ENCODE results near the gene MDGA2.

The MDGA2 gene

DNA sequence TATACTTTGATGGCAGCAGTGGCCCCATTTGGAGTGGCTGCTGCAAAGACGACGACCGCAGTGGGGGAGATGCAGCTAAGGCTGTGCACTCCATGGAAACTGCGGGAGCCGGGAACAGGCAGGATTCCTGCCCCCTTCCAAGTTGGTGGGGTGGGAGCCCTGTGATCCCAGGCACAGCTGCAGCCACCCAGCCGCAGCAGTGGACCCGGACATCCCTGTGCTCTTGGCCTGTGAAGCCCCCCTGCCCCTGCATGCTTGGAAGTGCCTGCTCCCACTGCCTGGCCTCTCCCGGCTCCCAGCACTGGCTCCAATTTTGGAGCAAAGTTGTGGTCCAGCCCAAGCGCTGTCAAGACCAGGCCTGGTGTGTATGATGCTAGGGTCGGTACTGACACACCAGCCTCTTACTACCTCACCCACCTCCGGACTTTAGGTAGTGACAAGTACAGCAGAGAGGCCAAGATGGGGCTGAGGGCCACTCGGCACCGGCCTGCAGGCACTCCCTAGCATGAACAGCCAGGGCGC, 521.1 kb downstream of the MDGA2 start:
- DNase-seq = no peak
- Histone ChIP-seq H3K4me1 (no peaks in the 10 kb centered on the region), H3K9me3 (no peaks in the 10 kb centered on the region), H3K36me3 (no peaks in the 10 kb centered on the region), H3K4me3 (ENCODE audit: low read depth, low read length) (no peak overlapping the region), H3K27me3 (no peaks in the 10 kb centered on the region)
- TF ChIP-seq, protein P1, sequence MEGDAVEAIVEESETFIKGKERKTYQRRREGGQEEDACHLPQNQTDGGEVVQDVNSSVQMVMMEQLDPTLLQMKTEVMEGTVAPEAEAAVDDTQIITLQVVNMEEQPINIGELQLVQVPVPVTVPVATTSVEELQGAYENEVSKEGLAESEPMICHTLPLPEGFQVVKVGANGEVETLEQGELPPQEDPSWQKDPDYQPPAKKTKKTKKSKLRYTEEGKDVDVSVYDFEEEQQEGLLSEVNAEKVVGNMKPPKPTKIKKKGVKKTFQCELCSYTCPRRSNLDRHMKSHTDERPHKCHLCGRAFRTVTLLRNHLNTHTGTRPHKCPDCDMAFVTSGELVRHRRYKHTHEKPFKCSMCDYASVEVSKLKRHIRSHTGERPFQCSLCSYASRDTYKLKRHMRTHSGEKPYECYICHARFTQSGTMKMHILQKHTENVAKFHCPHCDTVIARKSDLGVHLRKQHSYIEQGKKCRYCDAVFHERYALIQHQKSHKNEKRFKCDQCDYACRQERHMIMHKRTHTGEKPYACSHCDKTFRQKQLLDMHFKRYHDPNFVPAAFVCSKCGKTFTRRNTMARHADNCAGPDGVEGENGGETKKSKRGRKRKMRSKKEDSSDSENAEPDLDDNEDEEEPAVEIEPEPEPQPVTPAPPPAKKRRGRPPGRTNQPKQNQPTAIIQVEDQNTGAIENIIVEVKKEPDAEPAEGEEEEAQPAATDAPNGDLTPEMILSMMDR (IDR thresholded peaks at IDR 0.05; ENCODE audit: low read depth, low read length) = no peak

DNA sequence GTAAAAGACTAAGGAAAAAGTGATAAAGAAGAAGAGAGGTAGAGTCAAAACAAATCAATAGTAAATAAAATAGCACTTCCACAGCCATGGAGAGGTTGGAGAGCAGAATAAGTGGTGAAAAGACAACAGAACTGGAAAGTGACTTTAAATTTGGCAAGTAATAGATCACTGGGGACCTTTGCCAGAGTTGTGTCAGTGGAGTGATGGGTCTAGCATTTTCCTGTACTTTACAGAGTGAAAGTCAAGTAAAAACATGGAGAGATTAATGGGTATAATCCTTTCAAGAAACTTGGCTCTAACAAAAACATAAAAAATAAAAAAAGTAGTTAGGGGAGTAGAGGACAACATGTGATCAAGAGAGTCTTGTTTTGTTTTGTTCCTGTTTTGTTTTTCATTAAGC, 521.7 kb downstream of the MDGA2 start:
- H3K9me3 ChIP-seq = no peaks in the 10 kb centered on the region
- H3K36me3 ChIP-seq = no peaks in the 10 kb centered on the region
- DNase-seq = no peak
- H3K4me1 ChIP-seq = no peaks in the 10 kb centered on the region
- no peak overlapping the region for H3K4me3 ChIP-seq (ENCODE audit: low read depth, low read length)
- TF ChIP-seq, protein P1 (IDR thresholded peaks at IDR 0.05; ENCODE audit: low read depth, low read length) = no peak
- H3K27me3 ChIP-seq = no peaks in the 10 kb centered on the region

GRCh38 chr14:47150267-47150666, 525.1 kb downstream of the MDGA2 start:
- TF ChIP-seq, protein P1 (IDR thresholded peaks at IDR 0.05; ENCODE audit: low read depth, low read length) = no peak
- Histone ChIP-seq H3K36me3 (no peaks in the 10 kb centered on the region), H3K9me3 (no peaks in the 10 kb centered on the region), H3K4me1 (no peaks in the 10 kb centered on the region), H3K4me3 (ENCODE audit: low read depth, low read length) (no peak overlapping the region), H3K27me3 (no peaks in the 10 kb centered on the region)
- DNase-seq = no peak

- no peak for DNase-seq
- Histone ChIP-seq H3K4me3 (ENCODE audit: low read depth, low read length) (no peak overlapping the region), H3K9me3 (no peaks in the 10 kb centered on the region), H3K36me3 (no peaks in the 10 kb centered on the region), H3K4me1 (no peaks in the 10 kb centered on the region), H3K27me3 (no peaks in the 10 kb centered on the region)
- TF ChIP-seq, protein P1 (IDR thresholded peaks at IDR 0.05; ENCODE audit: low read depth, low read length) = no peak
These were observed 526.1 kb downstream of the MDGA2 start for GRCh38 chr14:47149326-47149725.

- no peaks in the 10 kb centered on the region for H3K27me3 ChIP-seq
- H3K9me3 ChIP-seq = no peaks in the 10 kb centered on the region
- DNase-seq = no peak
- TF ChIP-seq, protein P1 (IDR thresholded peaks at IDR 0.05; ENCODE audit: low read depth, low read length) = no peak
- H3K4me3 ChIP-seq (ENCODE audit: low read depth, low read length) = no peak overlapping the region
- no peaks in the 10 kb centered on the region for H3K4me1 ChIP-seq
- no peaks in the 10 kb centered on the region for H3K36me3 ChIP-seq
These were observed 526.7 kb downstream of the MDGA2 start for GRCh38 chr14:47148686-47149085.

DNA sequence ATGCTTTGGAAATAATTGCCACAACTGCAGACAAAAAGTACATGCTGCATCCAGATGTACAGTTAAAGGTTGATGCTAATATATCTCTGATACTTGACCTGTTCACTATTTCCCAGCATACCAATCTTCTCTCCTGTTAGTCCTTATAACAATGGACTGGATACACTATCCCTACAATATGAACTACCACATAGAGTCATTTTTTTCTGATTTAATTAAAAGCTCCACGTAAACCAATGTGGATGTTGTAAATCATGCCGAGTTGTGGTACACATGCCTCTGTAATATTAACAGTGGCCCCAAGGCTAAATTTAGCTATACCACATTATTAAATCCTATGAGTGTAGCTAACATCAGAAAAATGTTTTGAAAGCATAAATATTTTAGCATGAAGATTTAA, 554.8 kb downstream of the MDGA2 start:
- Histone ChIP-seq H3K9me3 (no peaks in the 10 kb centered on the region), H3K4me1 (no peaks in the 10 kb centered on the region), H3K4me3 (ENCODE audit: low read depth, low read length) (no peak overlapping the region), H3K27me3 (no peaks in the 10 kb centered on the region), H3K36me3 (no peaks in the 10 kb centered on the region)
- no peak for DNase-seq
- TF ChIP-seq, protein P1 (IDR thresholded peaks at IDR 0.05; ENCODE audit: low read depth, low read length) = no peak

Measured in BE2C (cell line).